ENCODE results near the gene NDUFB2. TPM values are rescaled to one million over a fixed set of nuclear protein-coding genes. Genes with fewer than 3 reads are reported as not detected.

NDUFB2 gene
- total RNA-seq = 161 TPM
- long read RNA-seq, transcript NDUFB2-201 (4 exons, 504 nt) = major isoform, 122 of 140 reads
- long read RNA-seq, partial matches to known transcripts = 1 of 140 reads
- long read RNA-seq, other reads (novel, unspliced or antisense) = 8 of 140 reads

DNA sequence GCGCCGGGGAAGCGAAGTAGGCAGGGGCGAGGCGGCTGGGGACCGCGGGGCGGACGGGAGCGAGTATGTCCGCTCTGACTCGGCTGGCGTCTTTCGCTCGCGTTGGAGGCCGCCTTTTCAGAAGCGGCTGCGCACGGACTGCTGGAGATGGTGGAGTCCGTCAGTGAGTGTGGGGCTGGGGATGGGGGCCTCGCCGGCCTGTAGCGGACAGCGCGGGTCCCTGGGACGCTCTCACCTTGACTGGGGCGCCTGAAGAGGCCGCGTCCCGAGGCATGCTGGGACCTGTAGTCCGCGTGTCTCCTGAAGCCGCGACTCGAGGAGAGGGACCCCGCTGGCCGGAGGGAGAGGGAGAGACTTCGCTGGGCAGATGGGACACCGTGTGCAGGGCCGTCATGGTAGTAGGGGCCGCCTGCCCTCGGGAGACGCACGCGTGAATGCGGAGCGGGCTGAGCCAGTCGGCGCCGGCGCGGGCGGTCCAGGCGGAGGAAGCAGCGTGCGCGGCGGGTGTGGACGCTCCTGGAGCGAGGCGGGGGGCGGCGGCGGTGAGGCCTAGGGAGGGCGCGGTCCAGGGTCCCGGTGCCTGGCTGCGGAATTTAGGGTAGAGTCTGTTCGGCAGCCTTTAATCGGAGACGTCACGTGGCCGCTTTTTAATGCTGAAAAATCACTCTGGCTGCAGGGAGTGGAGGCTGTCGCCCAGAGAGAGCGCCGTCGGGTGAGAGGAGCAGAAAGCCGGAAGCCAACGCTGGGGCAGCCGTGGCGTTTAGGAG lies at the start of gene NDUFB2:
TSS of gene NDUFB2 (plus strand) at position 29 of the 767 bp plus-strand sequence. CDS start at position 66, 37 bp downstream.
- Histone ChIP-seq H3K27me3 (ENCODE audit: low read depth) (no peaks in the 10 kb centered on the region), H3K27ac (peak within 1 kb of the TSS; percentile 89), H3K36me3 (peaks cover 15% of the 10 kb centered on the region), H3K4me1 (peaks cover 19% of the 10 kb centered on the region), H3K9me3 (no peaks in the 10 kb centered on the region), H3K4me3 (peak within 1 kb of the TSS; percentile 85)
- peak; percentile 97 to 98 for ATAC-seq
- intact Hi-C loops (cut with DNase I) = no loop called here
- TF ChIP-seq, protein P1, sequence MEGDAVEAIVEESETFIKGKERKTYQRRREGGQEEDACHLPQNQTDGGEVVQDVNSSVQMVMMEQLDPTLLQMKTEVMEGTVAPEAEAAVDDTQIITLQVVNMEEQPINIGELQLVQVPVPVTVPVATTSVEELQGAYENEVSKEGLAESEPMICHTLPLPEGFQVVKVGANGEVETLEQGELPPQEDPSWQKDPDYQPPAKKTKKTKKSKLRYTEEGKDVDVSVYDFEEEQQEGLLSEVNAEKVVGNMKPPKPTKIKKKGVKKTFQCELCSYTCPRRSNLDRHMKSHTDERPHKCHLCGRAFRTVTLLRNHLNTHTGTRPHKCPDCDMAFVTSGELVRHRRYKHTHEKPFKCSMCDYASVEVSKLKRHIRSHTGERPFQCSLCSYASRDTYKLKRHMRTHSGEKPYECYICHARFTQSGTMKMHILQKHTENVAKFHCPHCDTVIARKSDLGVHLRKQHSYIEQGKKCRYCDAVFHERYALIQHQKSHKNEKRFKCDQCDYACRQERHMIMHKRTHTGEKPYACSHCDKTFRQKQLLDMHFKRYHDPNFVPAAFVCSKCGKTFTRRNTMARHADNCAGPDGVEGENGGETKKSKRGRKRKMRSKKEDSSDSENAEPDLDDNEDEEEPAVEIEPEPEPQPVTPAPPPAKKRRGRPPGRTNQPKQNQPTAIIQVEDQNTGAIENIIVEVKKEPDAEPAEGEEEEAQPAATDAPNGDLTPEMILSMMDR (IDR thresholded peaks at IDR 0.05) = no peak
- peak; percentile 79 for DNase-seq

DNA sequence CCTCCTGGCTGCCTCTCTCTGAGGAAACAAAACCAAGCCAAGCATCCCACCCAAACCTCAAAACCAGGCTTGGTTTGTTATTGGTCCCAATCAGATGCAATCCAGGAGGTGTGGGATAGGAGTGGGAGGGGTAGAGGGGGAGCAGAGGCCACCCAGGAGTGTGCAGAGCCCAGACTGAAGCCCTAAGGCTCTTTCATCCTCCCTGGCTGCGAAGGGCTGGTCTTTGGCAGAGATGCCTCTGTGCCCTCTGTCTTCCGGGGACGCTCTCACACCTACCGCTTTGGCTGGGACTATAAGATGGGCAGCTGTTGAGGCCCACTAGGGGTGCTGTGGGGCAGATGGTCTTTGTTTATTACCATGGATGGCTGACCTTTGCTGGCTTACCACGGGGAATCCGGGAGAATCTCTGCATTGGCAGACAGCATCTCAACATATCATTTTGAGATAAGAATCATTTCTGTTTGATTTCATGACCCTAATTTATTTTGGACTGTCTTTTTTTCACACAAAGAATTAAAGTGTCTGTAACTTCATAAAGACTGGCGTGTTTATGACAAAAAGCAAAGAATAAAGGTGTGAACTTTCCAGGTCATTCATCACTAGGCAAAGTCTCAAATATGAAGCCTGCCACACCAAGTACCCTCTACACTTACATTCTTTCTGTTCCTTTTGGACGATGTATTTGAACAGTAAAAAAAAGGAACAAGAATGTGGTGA lies 49.4 kb upstream of the NDUFB2 start:
- Histone ChIP-seq H3K4me3 (no peak overlapping the region), H3K9me3 (no peaks in the 10 kb centered on the region), H3K27me3 (ENCODE audit: low read depth) (peaks cover 13% of the 10 kb centered on the region), H3K4me1 (peaks cover 5% of the 10 kb centered on the region), H3K36me3 (no peaks in the 10 kb centered on the region), H3K27ac (no peak overlapping the region)
- DNase-seq (no peak), ATAC-seq (peak; percentile 69 to 77)
- TF ChIP-seq, protein P1 (IDR thresholded peaks at IDR 0.05) = peak; percentile 50
- intact Hi-C loops (cut with DNase I) = no loop called here

DNA sequence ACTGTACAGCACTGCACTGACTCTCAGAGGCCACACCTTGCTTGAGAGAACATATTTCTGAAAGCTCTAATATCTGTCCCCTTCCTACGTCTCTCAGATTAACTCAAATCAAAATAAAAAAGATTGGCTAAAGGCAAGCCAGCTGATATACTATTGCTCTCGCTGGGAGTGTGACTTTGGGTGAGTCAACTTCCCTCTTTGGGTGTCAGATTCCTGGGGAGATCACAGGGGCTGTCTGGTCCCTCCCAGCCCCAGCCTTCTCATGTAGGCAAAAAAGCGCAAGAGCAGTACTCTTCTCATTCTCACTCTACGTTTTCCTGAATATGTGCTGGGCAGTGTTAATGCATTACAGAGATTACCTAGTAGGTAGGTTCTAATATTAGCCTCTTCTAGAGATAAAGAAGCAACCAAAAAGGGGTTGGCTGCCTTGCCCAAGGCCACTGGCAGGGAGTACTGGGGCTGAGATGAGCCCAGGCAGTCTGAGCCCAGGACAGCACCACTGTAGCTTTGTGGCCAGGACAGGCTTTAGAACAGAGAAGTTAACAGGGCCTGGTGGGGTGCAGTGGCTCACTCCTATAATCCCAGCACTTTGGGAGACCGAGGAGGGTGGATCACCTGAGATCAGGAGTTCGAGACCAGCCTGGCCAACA lies 46.8 kb upstream of the NDUFB2 start:
- intact Hi-C loops (cut with DNase I) = loop anchor here (5.0 kb wide), 1 partner anchor 132 kb away; no protein-coding TSS in a partner anchor
- H3K27ac ChIP-seq = no peak overlapping the region
- H3K9me3 ChIP-seq = no peaks in the 10 kb centered on the region
- H3K36me3 ChIP-seq = no peaks in the 10 kb centered on the region
- H3K4me1 ChIP-seq = peaks cover 5% of the 10 kb centered on the region
- H3K4me3 ChIP-seq = no peak overlapping the region
- TF ChIP-seq, protein P1 (IDR thresholded peaks at IDR 0.05) = no peak
- no peak for ATAC-seq
- no peak for DNase-seq
- no peaks in the 10 kb centered on the region for H3K27me3 ChIP-seq (ENCODE audit: low read depth)

DNA sequence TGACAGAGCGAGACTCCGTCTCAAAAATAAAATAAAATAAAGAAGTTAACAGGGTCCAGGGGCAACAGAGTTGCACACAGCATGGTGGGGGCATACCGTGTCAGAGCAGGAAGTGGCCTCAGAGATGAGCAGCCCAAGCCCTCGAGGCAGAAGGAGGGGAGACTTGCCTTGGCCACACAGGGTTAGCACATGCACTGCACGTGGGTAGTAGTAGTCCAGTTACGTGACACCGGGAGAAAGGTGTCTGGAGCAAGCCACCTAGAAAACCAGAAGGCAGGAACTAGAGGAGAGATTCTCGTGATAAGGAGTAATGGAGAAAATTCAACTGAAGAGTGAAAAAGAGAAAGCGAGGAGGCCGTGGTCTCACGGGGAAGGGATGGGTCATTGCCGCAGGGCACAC lies 46.1 kb upstream of the NDUFB2 start:
- DNase-seq = no peak
- H3K9me3 ChIP-seq = no peaks in the 10 kb centered on the region

More for the DNA sequence above, 46.1 kb upstream of the NDUFB2 start:
- TF ChIP-seq, protein P1 (IDR thresholded peaks at IDR 0.05) = no peak
- Histone ChIP-seq H3K36me3 (no peaks in the 10 kb centered on the region), H3K27ac (no peak overlapping the region), H3K4me1 (peaks cover 5% of the 10 kb centered on the region), H3K4me3 (no peak overlapping the region), H3K27me3 (ENCODE audit: low read depth) (no peaks in the 10 kb centered on the region)
- ATAC-seq = no peak
- intact Hi-C loops (cut with DNase I) = loop anchor here (5.0 kb wide), 1 partner anchor 133 kb away; no protein-coding TSS in a partner anchor

Measured in lower lobe of right lung (tissue), 2 donors.